Activated CD4-positive, CD25-positive, alpha-beta regulatory T cell treated with anti-CD3 and anti-CD28 coated beads, Interleukin-2, amount 50 U/mL, for 24 hours (primary cell): Measurements from ENCODE around the gene ADGRG7.
A peak's percentile ranks its signal among the peaks of the same experiment; 100 is the strongest.

ENCODE experiments used
- ATAC-seq, 2 donors: fragments of 150-1000 bp; cut with Tn5 transposase; one replicate each; pipeline ENCODE4 v1.10.0; 2021; ENCODE audit warnings: mild to moderate bottlenecking in 1 of 2, moderate library complexity in 1 of 2

ADGRG7 gene

GRCh38 chr3:100602506-100603444 lies 6.6 kb upstream of the ADGRG7 start:
- ATAC-seq = peak; percentile 41 to 75

DNA sequence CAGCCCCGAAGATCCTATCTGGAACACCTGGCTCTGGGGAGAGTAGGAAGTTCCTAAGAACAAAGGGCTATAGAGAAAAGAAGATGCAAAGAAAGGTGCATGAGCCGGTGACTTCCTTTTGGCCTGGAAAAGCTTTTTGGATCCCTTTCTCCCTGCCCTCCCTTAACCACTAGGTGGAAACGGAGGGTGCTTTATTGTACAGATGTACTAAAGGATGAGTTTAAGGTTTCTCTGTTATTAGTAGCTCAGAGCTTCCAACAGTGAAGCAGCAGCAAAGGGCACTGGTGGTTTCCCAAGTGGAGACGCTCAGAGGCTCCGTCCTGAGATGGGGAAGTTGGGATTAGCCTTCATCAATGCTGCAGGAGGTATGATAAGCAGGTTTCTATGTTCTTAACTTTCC lies 5.9 kb upstream of the ADGRG7 start:
- ATAC-seq = peak in 1 of 2 donors; percentile 32

DNA sequence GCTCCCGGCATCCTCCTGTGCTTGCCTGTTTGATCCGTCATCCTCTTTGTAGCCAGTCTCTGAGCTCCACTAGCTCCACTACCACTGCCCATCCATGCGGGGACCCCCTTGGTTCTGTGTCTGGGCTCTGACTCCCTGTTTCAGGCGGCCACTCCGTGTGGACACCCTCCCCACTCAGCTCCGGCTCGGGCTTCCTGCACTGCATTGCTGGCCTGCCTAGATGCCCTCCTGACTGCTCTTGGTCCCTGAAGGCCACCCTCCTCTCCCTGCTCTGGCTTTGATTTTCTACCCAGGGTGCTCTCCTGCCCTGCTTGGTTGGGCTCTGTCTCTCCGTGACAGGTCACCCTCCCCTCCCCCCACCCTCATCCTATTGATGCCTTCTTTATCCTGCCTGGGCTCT lies 4.0 kb upstream of the ADGRG7 start:
- ATAC-seq = no peak

- ATAC-seq = no peak
Measured at GRCh38 chr3:100606894-100607512, 2.4 kb upstream of the ADGRG7 start.

GRCh38 chr3:100609963-100610362 lies 562 bp downstream of the ADGRG7 start:
- ATAC-seq = no peak

GRCh38 chr3:100611221-100611620 lies 1.8 kb downstream of the ADGRG7 start:
- no peak for ATAC-seq

GRCh38 chr3:100613721-100614390 lies 4.5 kb downstream of the ADGRG7 start:
- no peak for ATAC-seq

DNA sequence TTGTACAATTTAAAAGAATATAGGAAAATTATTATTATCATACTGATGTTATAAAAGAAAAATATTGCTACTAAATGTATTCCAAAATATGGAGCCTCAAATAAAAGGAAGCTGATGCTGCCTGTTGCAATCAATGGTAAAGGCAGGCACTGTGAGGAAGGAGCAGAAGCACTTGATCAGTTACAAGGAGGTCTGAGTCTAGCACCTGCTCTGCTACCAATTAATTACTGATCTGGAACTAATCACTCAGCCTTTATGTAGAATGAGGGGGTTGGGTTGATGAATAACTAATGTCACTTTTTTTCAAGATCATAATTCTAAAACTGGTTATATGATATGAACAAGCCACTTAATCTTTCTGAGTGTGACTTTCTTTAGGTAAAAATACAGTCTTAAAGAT lies 5.5 kb downstream of the ADGRG7 start:
- no peak for ATAC-seq

GRCh38 chr3:100615684-100616083 lies 6.3 kb downstream of the ADGRG7 start:
- no peak for ATAC-seq

DNA sequence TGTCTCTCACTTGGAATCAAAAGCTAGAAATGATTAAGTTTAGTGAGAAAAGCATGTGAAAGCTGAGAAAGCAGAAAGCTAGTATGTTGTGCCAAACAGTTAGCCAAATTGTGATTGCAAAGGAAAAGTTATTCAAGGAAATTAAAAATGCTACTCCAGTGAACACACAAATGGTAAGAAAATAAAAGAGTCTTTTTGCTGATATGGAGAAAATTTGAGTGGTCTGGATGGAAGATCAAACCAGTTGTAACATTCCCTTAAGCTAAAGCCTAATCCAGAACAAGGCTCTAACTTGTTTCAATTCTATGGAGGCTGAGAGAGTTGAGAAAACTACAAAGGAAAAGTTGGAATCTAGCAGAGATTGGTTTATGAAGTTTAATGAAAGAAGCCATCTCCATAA lies 11.8 kb downstream of the ADGRG7 start:
- ATAC-seq = no peak

DNA sequence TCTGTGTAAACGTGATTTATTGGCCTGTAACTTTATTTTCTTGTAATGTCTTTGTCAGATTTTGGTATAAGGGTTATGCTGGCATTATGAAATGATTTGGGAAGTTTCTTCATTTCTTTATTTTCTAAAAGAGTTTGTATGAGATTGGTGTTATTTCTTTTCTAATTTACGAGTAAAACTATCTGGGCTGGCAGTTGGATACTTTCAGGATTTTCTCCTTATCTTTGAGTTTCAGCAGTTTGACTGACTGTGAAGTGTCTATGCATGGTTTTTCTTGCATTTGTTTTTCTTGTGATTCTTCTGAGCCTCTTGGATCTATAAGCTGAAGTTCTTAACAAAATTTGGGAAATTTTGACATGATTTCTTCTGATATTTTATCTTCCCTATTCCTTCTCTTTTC lies 18.1 kb downstream of the ADGRG7 start:
- ATAC-seq = no peak

- no peak for ATAC-seq
Measured at GRCh38 chr3:100629421-100630127, 20.2 kb downstream of the ADGRG7 start.

GRCh38 chr3:100630664-100631063 lies 21.3 kb downstream of the ADGRG7 start:
- no peak for ATAC-seq

- no peak for ATAC-seq
Measured at GRCh38 chr3:100631236-100631635, 21.8 kb downstream of the ADGRG7 start.

DNA sequence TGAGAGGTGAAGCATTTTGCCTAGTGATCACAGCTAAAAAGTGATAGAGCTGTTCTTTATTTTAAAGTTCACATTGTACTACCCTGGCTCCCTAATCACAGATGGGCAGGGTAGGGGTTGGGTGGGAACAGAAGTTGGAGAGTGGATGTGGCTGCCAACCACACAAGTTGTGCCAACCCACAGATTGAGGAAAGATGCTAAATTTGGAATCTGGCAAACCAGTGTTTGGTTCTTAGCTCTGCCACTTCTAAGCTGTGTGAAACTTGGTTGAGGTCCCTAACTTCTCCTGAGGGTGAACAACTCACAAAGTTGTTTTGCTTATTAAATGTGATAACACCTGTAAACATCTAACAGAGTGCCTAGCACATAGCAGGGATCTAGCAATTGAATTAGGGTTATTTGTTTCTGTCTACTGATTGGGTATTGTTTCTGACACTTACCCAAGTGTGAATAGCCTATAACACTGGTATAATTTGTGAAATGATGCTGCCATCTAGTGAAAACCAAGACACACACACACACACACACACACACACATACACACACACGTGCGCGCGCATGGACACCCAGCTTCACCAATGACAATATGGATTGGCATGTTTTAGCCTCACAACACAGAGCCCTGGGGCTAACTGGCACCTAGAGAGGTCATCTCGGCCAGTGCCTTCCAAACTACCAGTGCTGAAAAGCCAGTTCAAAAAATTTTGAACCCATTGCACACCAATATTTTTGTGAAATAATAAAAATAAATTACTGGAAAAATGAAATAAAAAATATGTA lies 25.3 kb downstream of the ADGRG7 start:
- ATAC-seq = no peak

DNA sequence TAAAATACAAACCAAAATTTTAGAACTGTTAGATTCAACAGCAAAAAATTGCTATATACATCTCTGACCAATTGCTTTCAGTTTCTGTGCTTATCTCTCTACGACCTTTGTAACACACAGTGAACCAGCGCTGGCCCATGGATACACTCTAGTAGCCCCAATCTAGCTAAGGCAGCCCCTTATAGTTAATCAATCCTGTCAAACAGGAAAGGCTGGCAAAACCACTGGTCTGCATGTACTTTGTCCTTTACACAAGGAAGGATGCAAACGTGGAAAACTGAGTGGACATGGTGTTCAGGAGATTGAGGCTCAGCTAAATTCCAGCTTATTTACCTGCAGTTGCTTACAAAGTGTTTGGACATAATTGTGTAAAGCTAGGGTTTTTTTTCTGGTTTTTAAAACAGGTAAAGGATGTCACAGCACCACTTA lies 25.9 kb downstream of the ADGRG7 start:
- ATAC-seq = no peak

DNA sequence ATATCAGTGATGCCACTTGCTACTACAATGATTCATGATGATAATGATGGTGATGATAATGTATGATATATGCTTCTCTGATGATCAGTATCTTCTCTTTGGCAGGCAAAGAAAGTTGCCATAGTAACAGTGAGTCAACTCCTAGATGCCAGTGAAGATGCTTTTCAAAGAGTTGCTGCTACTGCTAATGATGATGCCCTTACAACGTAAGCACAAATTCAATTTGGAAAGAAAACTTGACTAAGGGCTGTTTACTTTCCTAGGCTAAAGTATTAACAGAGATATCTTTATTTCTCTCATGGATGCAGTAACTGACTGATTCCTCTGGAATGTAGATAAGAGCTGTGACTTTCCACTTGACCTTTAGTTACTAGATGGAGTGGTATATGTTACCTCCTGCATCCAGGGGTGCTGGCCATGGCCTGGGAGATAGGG lies 27.8 kb downstream of the ADGRG7 start:
- peak; percentile 48 to 56 for ATAC-seq

DNA sequence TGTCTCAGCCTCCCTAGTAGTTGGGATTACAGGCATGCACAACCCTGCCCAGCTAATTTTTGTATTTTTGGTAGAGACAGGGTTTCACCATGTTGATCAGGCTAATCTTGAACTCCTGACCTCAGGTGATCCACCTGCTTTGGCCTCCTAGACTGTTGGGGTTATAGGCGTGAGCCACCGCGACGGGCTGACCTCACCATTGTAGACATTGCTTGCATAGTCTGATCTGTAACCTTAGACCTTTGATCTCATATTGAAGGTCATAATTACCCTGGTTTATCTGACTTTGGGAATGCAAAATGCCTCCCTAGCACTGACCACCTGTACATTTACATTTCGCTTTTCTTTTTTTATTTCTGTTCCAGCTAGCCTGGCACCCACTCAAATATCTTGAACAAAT lies 31.2 kb downstream of the ADGRG7 start:
- ATAC-seq = no peak

DNA sequence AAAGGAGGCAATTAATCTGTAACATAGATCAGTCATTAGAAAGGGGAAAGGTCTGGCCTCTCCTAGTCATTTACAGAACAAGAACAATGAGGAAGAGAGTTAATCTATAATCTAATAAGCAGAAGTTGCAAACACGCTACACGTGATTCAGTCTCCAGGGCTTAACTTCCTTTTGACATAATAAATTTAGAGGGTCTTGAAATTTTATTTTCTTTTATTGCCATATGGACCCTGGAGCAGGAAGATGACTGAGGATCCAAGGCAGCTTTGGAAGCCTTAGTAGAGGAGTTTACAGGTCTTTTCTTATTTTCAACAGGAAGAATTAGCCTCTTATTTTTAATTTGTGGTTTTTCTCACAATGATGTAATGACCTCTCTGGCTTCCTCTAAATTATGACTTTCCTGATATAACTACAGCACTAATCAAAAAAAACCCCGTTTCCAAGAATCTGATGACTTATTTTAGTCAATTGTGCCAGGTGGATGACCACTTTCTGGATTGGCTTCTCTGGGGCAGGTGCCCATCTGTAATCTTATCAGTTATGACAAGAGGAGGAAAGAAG lies 32.2 kb downstream of the ADGRG7 start:
- no peak for ATAC-seq

GRCh38 chr3:100645913-100646312 lies 36.5 kb downstream of the ADGRG7 start:
- ATAC-seq = no peak

- no peak for ATAC-seq
Measured at GRCh38 chr3:100647171-100647570, 37.8 kb downstream of the ADGRG7 start.

DNA sequence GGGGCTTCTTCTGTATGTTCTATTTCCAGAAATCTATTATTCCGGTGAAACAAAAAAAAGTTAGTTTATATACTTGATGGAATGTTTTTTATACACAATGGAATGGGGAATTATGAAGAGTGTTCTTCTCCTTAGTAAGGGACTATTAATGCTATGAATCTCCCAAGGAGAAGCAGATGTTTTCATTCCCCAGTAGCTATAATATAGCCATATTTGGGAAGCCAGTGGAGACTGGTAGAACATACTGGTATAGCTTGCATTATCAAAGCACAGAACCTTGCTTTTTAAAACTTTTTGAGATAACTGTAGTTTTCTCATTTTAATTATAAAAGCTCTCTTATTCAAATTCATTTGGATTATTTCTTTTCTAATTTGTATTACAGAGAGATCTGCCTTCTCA lies 38.3 kb downstream of the ADGRG7 start:
- ATAC-seq = no peak
